ENCODE data around the gene KLK12. TPM values are rescaled to one million over a fixed set of nuclear protein-coding genes. Genes with fewer than 3 reads are reported as not detected.

The KLK12 gene
- total RNA-seq, 4 donors from 2014 or later: not detected

DNA sequence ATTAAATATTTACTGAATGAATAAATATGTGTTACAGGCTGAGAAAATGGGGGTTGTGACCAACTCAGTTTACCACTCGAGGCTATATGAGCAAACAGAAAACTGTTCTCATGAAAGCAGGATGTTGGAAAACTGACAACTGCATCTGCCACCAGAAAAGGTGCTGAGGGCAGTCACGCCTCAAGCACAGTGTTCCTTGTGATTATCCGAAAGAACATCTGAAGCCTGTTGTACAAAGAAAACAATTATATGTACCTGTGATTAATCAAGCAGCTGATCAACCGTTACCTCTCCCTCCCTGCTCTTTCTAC, 36.2 kb upstream of the KLK12 start:
- H3K4me3 ChIP-seq (replicated peaks in 1 of 3): no peak overlapping the region
- WGBS, 2 donors: 42 to 45% methylated on average over 4 of the region's 4 CpGs

DNA sequence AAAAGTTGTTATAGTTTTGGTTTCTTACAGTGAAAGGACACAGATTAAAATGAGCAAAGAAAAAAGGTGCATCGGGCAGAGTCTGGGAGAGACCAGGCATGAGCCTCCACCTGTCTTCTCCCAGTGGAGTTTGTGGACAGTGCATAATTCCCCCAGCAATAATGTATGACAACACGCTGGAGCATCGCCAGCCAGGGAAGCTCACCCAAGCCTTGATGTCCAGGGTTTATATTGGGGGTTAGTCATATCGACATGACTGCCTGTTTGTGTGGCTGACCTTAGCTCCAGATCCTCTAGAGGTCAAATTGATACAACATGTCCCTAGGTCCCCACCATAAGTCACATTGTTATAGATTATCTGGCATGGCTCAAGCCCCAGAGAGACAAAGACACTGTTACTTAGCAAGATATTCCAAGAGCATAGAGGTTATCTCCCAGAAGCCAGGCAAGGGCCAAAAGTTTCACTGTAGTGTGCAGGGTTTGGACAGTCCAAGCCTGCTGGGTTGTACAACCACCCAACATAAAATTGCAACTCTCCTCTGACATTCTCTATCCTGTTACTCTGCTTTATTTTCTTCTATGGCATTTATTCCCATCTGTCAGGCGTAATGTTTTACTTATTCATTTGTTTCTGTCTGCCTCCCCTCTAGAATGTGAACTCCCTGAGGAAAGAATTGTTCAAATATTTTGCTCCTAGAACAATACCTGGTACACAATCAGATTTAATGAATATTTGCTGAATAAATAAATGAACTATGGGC, 35.7 kb upstream of the KLK12 start:
- H3K4me3 ChIP-seq (replicated peaks in 1 of 3): no peak overlapping the region
- TF ChIP-seq, protein P1, sequence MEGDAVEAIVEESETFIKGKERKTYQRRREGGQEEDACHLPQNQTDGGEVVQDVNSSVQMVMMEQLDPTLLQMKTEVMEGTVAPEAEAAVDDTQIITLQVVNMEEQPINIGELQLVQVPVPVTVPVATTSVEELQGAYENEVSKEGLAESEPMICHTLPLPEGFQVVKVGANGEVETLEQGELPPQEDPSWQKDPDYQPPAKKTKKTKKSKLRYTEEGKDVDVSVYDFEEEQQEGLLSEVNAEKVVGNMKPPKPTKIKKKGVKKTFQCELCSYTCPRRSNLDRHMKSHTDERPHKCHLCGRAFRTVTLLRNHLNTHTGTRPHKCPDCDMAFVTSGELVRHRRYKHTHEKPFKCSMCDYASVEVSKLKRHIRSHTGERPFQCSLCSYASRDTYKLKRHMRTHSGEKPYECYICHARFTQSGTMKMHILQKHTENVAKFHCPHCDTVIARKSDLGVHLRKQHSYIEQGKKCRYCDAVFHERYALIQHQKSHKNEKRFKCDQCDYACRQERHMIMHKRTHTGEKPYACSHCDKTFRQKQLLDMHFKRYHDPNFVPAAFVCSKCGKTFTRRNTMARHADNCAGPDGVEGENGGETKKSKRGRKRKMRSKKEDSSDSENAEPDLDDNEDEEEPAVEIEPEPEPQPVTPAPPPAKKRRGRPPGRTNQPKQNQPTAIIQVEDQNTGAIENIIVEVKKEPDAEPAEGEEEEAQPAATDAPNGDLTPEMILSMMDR (IDR thresholded peaks at IDR 0.05): no peak
- no peak for TF ChIP-seq POLR2A (IDR thresholded peaks at IDR 0.05)
- 86 to 92% methylated on average over 4 to 5 of the region's 5 CpGs for WGBS, 2 donors
- intact Hi-C loops (cut with DNase I): no loop called here
- no peak overlapping the region for H3K27ac ChIP-seq
- no peaks in the 10 kb centered on the region for H3K27me3 ChIP-seq
- H3K9me3 ChIP-seq: no peaks in the 10 kb centered on the region
- no peak for DNase-seq
- H3K36me3 ChIP-seq: no peaks in the 10 kb centered on the region
- no peaks in the 10 kb centered on the region for H3K4me1 ChIP-seq

More for the DNA sequence above, 36.2 kb upstream of the KLK12 start:
- TF ChIP-seq POLR2A (IDR thresholded peaks at IDR 0.05): no peak
- TF ChIP-seq, protein P1 (IDR thresholded peaks at IDR 0.05): no peak
- no peak for DNase-seq
- intact Hi-C loops (cut with DNase I): no loop called here
- Histone ChIP-seq H3K36me3 (no peaks in the 10 kb centered on the region), H3K9me3 (no peaks in the 10 kb centered on the region), H3K27me3 (no peaks in the 10 kb centered on the region), H3K4me1 (no peaks in the 10 kb centered on the region), H3K27ac (no peak overlapping the region)

DNA sequence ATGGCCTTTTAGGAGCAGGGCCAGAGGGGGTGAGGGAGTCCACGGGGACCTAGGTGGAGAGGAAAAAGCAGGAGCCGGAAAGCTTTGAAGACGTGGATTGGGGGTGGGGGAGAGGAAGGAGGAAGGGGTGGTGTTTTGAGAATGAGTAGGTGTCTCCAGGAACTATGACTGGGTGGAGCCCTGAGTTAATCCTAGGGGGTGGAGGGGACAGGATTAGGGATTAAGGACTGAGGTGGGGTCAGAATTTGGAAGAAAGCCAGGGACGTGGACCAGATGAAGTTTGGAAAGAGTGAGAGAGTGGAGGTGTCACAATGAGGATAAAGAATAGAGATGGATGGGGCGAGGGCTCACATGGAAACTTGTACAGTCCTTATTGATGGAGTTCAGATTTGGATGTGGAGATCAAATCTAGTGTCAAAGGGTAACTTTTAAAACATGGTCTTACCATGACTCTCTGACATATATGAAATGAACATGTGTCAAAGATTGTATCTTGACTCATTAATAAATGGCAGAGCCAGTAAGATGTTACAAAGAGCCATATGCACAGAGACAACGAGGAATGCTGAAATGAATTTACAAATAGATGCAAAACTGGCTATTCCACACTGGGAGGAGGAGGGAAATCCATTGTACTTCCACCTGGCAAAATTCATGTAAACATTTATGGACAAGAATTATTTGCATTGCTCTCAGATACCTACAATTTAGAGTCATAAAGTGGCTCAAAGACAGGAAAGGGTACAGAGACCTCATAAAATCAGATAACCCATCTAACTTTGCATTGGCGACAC, 31.8 kb upstream of the KLK12 start:
- Histone ChIP-seq H3K27me3 (no peaks in the 10 kb centered on the region), H3K27ac (no peak overlapping the region), H3K36me3 (no peaks in the 10 kb centered on the region), H3K9me3 (no peaks in the 10 kb centered on the region), H3K4me1 (peaks cover 4 to 7% of the 10 kb centered on the region in 2 donors), H3K4me3 (replicated peaks in 1 of 3) (no peak overlapping the region)
- intact Hi-C loops (cut with DNase I): no loop called here
- DNase-seq: no peak
- TF ChIP-seq POLR2A (IDR thresholded peaks at IDR 0.05): no peak
- TF ChIP-seq, protein P1 (IDR thresholded peaks at IDR 0.05): no peak
- WGBS, 2 donors: 69 to 75% methylated on average over 7 of the region's 7 CpGs

DNA sequence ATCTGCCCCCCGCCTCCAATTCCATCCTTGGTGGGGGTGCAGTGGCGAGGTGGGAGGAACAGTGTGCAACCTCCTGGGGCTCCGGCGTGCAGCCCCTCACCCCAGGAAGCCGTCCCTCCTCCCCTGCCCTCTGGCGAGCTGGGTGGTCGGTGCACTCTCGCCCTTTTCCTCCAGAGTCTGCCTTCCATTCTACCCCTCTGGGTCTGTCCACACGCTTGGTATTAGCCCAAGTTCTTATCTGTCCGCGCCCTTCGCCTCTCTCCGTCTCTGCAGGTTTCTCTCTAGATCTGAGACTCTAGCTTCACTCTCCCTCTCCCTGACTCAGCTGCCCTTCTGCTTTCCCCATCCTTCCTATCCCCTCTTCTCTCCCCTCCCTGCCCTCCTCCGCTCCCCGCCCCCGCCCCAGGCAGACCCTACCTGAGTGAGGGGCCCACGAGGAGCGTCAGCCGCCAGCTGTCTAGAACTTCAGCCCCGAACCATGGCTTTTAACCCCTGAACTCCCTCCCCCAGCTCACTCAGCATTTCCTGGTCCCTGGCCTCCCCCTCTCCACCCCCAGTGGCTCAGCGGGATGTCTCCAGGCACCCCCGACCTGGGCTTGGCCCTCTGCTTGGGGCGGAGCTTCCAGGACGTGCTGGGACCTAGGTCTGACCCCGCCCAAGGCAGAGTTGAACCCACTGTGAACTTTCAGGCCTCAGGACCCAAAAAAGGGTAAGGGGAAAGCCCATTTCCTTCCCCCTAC, 30.6 kb upstream of the KLK12 start:
- H3K27me3 ChIP-seq: no peaks in the 10 kb centered on the region
- 17 to 22% methylated on average over 22 to 23 of the region's 25 CpGs for WGBS, 2 donors
- no peaks in the 10 kb centered on the region for H3K36me3 ChIP-seq
- H3K27ac ChIP-seq: no peak overlapping the region
- no peak for DNase-seq
- no peaks in the 10 kb centered on the region for H3K9me3 ChIP-seq
- H3K4me3 ChIP-seq (replicated peaks in 1 of 3): no peak overlapping the region
- TF ChIP-seq POLR2A (IDR thresholded peaks at IDR 0.05): no peak
- TF ChIP-seq, protein P1 (IDR thresholded peaks at IDR 0.05): no peak
- H3K4me1 ChIP-seq: peaks cover 4 to 7% of the 10 kb centered on the region in 2 donors
- intact Hi-C loops (cut with DNase I): no loop called here
